Hippocampal formation (tissue), 2 donors: ENCODE data around the gene RLIM.

Experiments
- DNase-seq, 2 donors: peaks; one replicate each; lab custom pipeline; 2025; lab: John Stamatoyannopoulos, UW

RLIM gene

DNA sequence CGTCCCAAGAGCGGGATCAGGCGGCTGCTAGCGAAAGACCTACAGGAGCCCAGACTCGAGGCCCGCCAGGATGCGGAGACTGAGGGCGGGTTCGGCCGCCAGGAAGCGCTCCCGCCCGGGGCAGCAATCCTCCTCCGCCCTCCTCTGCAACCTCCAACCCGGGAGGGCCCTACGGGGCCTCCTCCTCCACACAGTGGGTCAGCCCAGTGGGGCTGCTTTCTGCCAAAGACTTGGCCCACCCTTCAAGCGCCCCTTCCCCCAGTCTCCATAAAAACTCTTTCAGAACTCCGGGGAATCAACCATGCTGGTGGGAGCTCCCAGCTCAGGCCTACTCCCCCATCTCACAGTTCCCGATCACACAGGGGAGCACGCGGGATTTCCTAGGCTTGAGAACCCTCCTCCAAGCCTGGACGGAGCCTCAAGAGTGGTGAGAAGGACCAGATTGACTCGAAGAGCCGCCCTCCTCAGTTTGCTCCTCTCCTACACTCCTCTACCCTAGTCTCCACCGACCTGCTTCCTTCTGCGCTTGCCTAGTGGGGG lies 77.5 kb downstream of the RLIM start:
- DNase-seq: peak in 1 of 2 donors; percentile 37

GRCh38 chrX:74536152-74536831 lies 78.1 kb downstream of the RLIM start:
- DNase-seq: peak; percentile 10 to 46

DNA sequence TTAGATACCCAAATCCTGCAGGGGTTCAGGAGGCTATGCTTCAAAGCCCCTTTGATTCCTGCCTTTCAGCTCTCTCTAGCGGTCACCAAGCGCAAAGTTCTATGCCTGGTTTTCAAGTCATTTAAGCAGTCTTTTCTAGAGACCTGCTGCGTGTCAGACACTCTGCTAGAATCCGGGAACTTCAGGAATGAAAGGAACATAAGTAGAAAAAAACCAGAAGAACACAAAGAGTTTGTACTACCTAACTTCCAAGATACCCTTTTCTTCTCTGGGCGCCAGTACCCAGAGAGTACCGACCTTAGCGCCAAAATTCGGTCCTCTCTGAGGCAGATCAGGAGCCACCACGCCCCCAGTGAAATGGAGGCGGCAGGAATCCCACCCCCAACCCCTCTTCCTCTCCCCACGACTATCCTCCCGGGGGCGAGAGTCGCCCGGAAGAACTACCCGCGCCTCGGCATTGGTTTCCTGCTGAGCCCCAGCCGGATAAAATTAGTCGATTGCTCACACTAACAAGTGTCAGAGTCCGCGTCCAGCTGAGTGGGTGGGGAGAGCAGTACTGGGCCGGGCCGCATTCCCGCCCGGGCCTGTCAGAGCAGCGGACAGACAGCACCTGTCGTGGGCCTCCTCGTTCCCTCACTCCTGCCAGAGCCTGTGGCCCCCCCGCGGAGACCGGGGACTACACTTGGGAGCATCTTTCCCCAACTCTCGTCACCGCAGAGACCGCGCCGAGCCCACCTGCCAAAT lies 78.8 kb downstream of the RLIM start:
- peak; percentile 46 to 80 for DNase-seq
